ENCODE data around the gene B4GALT3. TPM values are rescaled to one million over a fixed set of nuclear protein-coding genes. Genes with fewer than 3 reads are reported as not detected.

Gene B4GALT3
- total and polyA plus RNA-seq, 9 of the 15 experiments (the other 6 are each of a cell fraction or from before 2014, with no cell fraction given): 31.2 to 103 (median 46.1) TPM

DNA sequence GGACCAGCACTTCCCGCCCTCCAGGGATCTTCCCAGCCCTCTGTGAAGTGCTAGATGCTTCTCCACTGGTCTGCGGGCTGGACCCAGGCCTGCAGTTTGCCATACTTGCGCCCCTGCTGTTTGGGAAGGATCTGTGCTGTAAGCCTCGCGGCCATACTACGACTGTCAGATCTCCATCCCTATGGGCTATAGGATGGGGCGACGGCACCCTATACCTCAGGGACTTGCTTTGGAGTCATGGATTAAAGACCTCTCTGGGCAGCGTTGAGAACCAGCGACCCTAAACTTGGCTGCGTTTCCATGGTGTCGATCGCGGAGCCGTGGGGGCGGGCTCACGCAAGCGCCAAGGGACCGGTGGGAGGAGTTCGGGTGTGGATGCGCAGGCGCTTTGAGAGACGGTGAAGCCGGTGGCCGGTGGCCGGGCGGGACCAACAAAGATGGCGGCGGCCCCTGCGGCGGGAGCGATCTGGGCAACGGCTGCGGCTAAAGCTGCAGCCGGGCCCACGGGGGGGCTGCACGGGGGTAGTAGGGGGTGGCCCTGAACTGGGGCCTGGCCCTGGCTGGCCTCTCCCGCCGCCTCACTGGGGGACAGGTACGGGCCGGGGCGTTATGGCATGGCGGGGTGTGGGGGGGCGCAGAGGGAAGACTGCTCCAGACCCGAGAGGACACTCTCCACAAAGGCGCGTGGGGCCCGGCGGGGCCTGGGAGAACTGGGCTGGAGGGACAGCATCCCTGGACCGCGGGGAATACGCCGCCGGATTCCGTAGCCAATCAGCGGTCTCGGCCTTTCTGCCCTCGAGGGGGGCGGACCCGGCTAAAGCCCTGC lies 18.0 kb downstream of the B4GALT3 start, which contains the start of gene USP21 (continued):
- TF ChIP-seq, protein P1, sequence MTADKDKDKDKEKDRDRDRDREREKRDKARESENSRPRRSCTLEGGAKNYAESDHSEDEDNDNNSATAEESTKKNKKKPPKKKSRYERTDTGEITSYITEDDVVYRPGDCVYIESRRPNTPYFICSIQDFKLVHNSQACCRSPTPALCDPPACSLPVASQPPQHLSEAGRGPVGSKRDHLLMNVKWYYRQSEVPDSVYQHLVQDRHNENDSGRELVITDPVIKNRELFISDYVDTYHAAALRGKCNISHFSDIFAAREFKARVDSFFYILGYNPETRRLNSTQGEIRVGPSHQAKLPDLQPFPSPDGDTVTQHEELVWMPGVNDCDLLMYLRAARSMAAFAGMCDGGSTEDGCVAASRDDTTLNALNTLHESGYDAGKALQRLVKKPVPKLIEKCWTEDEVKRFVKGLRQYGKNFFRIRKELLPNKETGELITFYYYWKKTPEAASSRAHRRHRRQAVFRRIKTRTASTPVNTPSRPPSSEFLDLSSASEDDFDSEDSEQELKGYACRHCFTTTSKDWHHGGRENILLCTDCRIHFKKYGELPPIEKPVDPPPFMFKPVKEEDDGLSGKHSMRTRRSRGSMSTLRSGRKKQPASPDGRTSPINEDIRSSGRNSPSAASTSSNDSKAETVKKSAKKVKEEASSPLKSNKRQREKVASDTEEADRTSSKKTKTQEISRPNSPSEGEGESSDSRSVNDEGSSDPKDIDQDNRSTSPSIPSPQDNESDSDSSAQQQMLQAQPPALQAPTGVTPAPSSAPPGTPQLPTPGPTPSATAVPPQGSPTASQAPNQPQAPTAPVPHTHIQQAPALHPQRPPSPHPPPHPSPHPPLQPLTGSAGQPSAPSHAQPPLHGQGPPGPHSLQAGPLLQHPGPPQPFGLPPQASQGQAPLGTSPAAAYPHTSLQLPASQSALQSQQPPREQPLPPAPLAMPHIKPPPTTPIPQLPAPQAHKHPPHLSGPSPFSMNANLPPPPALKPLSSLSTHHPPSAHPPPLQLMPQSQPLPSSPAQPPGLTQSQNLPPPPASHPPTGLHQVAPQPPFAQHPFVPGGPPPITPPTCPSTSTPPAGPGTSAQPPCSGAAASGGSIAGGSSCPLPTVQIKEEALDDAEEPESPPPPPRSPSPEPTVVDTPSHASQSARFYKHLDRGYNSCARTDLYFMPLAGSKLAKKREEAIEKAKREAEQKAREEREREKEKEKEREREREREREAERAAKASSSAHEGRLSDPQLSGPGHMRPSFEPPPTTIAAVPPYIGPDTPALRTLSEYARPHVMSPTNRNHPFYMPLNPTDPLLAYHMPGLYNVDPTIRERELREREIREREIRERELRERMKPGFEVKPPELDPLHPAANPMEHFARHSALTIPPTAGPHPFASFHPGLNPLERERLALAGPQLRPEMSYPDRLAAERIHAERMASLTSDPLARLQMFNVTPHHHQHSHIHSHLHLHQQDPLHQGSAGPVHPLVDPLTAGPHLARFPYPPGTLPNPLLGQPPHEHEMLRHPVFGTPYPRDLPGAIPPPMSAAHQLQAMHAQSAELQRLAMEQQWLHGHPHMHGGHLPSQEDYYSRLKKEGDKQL (CRISPR knock-in tag; IDR thresholded peaks at IDR 0.05; ENCODE audit: borderline replicate concordance): no peak
- TF ChIP-seq E2F3 (CRISPR knock-in tag; IDR thresholded peaks at IDR 0.05) (0 out of 2 replicates have a peak, but pooled peaks have one; percentile 5), FOXA3 (CRISPR knock-in tag; conservative IDR thresholded peaks at IDR 0.05 in 1 of 2, IDR thresholded peaks at IDR 0.05 in 1 of 2) (no peak), POLR2H (tag; IDR thresholded peaks at IDR 0.05; ENCODE audit: low read depth) (peak; percentile 34; the same call in 1 of the 2 replicates), NRF1 (conservative IDR thresholded peaks at IDR 0.05 in 1 of 2, IDR thresholded peaks at IDR 0.05 in 1 of 2) (peak; percentile 98), FOXK1 (CRISPR knock-in tag; IDR thresholded peaks at IDR 0.05; ENCODE audit: borderline replicate concordance) (peak; percentile 43; the same call in 1 of the 2 replicates), PHF8 (IDR thresholded peaks at IDR 0.05; ENCODE audit: borderline replicate concordance, low read length) (peak; percentile 76; the same call in 1 of the 2 replicates), TBP (optimal IDR thresholded peaks at IDR 0.05; ENCODE audit: low read depth, low read length) (peak; percentile 91), ATF7 (IDR thresholded peaks at IDR 0.05) (peak; percentile 43), LARP7 (IDR thresholded peaks at IDR 0.05) (0 out of 2 replicates have a peak, but pooled peaks have one; percentile 21)
- TF ChIP-seq, protein P2, sequence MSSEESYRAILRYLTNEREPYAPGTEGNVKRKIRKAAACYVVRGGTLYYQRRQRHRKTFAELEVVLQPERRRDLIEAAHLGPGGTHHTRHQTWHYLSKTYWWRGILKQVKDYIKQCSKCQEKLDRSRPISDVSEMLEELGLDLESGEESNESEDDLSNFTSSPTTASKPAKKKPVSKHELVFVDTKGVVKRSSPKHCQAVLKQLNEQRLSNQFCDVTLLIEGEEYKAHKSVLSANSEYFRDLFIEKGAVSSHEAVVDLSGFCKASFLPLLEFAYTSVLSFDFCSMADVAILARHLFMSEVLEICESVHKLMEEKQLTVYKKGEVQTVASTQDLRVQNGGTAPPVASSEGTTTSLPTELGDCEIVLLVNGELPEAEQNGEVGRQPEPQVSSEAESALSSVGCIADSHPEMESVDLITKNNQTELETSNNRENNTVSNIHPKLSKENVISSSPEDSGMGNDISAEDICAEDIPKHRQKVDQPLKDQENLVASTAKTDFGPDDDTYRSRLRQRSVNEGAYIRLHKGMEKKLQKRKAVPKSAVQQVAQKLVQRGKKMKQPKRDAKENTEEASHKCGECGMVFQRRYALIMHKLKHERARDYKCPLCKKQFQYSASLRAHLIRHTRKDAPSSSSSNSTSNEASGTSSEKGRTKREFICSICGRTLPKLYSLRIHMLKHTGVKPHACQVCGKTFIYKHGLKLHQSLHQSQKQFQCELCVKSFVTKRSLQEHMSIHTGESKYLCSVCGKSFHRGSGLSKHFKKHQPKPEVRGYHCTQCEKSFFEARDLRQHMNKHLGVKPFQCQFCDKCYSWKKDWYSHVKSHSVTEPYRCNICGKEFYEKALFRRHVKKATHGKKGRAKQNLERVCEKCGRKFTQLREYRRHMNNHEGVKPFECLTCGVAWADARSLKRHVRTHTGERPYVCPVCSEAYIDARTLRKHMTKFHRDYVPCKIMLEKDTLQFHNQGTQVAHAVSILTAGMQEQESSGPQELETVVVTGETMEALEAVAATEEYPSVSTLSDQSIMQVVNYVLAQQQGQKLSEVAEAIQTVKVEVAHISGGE (CRISPR knock-in tag; IDR thresholded peaks at IDR 0.05): peak in 1 of 3 experiments; percentile 39; a peak in 1 of 6 replicates
- TF ChIP-seq, protein P3, sequence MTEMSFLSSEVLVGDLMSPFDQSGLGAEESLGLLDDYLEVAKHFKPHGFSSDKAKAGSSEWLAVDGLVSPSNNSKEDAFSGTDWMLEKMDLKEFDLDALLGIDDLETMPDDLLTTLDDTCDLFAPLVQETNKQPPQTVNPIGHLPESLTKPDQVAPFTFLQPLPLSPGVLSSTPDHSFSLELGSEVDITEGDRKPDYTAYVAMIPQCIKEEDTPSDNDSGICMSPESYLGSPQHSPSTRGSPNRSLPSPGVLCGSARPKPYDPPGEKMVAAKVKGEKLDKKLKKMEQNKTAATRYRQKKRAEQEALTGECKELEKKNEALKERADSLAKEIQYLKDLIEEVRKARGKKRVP (CRISPR knock-in tag; IDR thresholded peaks at IDR 0.05): no peak
- TF ChIP-seq, protein P4, sequence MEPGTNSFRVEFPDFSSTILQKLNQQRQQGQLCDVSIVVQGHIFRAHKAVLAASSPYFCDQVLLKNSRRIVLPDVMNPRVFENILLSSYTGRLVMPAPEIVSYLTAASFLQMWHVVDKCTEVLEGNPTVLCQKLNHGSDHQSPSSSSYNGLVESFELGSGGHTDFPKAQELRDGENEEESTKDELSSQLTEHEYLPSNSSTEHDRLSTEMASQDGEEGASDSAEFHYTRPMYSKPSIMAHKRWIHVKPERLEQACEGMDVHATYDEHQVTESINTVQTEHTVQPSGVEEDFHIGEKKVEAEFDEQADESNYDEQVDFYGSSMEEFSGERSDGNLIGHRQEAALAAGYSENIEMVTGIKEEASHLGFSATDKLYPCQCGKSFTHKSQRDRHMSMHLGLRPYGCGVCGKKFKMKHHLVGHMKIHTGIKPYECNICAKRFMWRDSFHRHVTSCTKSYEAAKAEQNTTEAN (CRISPR knock-in tag; IDR thresholded peaks at IDR 0.05): peak; percentile 83; the same call in 1 of the 2 replicates

Data from K562 (cell line).